ENCODE data around the gene GNAT2. TPM values are rescaled to one million over a fixed set of nuclear protein-coding genes. Genes with fewer than 3 reads are reported as not detected.
A peak's percentile ranks its signal among the peaks of the same experiment; 100 is the strongest.

Gene GNAT2
- total RNA-seq, 2 donors from 2014 or later: 0.32 to 0.54 TPM

GRCh38 chr1:109653306-109653705, 33.9 kb upstream of the GNAT2 start:
- peaks cover 5% of the 10 kb centered on the region for H3K4me1 Mint-ChIP-seq
- no peaks in the 10 kb centered on the region for H3K36me3 Mint-ChIP-seq (ENCODE audit: low read depth)
- H3K27ac Mint-ChIP-seq: peak overlapping the region; percentile 41
- no peaks in the 10 kb centered on the region for H3K9me3 Mint-ChIP-seq
- H3K27me3 Mint-ChIP-seq: peaks cover 4% of the 10 kb centered on the region
- H3K4me3 Mint-ChIP-seq: no peak overlapping the region
- ATAC-seq (replicated peaks): no peak

- Mint-ChIP-seq H3K27ac (no peak overlapping the region), H3K4me3 (no peak overlapping the region), H3K36me3 (ENCODE audit: low read depth) (no peaks in the 10 kb centered on the region), H3K9me3 (no peaks in the 10 kb centered on the region), H3K4me1 (peaks cover 5% of the 10 kb centered on the region), H3K27me3 (peaks cover 4% of the 10 kb centered on the region)
- ATAC-seq (replicated peaks): no peak
Measured at GRCh38 chr1:109652402-109652801, 33.0 kb upstream of the GNAT2 start.

- Mint-ChIP-seq H3K9me3 (no peaks in the 10 kb centered on the region), H3K36me3 (ENCODE audit: low read depth) (no peaks in the 10 kb centered on the region), H3K27ac (no peak overlapping the region), H3K4me1 (peaks cover 5% of the 10 kb centered on the region), H3K27me3 (peaks cover 4% of the 10 kb centered on the region), H3K4me3 (no peak overlapping the region)
- ATAC-seq (replicated peaks): no peak
Measured at GRCh38 chr1:109650609-109651008, 31.2 kb upstream of the GNAT2 start.

GRCh38 chr1:109649491-109649914, 30.1 kb upstream of the GNAT2 start:
- no peaks in the 10 kb centered on the region for H3K4me1 Mint-ChIP-seq
- H3K9me3 Mint-ChIP-seq: no peaks in the 10 kb centered on the region
- no peak overlapping the region for H3K27ac Mint-ChIP-seq
- ATAC-seq (replicated peaks): no peak
- H3K4me3 Mint-ChIP-seq: no peak overlapping the region
- H3K36me3 Mint-ChIP-seq (ENCODE audit: low read depth): no peaks in the 10 kb centered on the region
- H3K27me3 Mint-ChIP-seq: peaks cover 4% of the 10 kb centered on the region

GRCh38 chr1:109644670-109645069, 25.3 kb upstream of the GNAT2 start:
- Mint-ChIP-seq H3K4me1 (no peaks in the 10 kb centered on the region), H3K27me3 (no peaks in the 10 kb centered on the region), H3K9me3 (no peaks in the 10 kb centered on the region), H3K4me3 (no peak overlapping the region), H3K27ac (peak overlapping the region; percentile 12), H3K36me3 (ENCODE audit: low read depth) (no peaks in the 10 kb centered on the region)
- no peak for ATAC-seq (replicated peaks)

DNA sequence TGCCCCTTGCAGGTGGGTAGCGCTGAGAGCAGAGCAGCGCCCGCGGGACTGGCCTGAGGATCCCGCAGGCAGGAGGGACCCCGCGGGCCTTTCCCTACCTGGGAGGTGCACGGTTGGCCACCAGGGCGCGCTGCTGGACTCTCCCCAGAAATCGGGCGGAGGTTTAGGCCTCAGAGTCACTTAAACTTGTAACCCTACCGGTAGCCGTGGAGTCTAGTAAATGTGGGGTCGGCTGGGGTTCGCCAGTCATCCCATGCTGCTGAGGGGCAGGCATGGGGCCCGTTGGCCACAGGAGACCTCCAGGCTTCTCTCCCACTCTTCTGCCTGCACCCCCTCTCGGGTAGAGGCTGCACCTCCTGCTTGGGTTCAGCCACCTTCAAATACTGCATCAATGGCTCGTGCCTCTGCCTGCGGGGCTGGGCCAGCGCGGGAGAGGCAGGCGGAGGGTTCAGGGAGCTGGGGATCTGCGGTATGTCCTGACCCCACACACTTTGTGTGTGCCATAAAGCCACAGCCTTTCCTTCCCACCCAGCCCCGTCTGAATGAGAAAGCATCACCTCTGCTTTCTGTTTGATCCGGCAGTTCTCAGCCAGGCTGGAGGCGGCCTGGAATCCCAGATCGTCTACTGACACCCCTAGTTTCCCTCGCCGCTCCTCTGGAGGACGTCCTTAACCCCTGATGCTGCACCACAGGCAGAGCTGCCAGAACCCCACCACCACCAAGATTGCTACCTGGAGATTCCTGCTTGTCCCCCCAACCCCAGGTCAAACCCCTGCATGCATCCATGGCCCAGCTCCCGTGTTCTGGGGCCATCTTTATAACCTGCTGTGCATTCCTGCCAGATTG, 24.2 kb upstream of the GNAT2 start:
- Mint-ChIP-seq H3K27me3 (no peaks in the 10 kb centered on the region), H3K9me3 (no peaks in the 10 kb centered on the region), H3K27ac (no peak overlapping the region), H3K4me1 (no peaks in the 10 kb centered on the region), H3K36me3 (ENCODE audit: low read depth) (no peaks in the 10 kb centered on the region), H3K4me3 (no peak overlapping the region)
- ATAC-seq (replicated peaks): peak; percentile 96

- Mint-ChIP-seq H3K27me3 (no peaks in the 10 kb centered on the region), H3K9me3 (no peaks in the 10 kb centered on the region), H3K4me1 (no peaks in the 10 kb centered on the region), H3K36me3 (ENCODE audit: low read depth) (no peaks in the 10 kb centered on the region), H3K4me3 (no peak overlapping the region), H3K27ac (no peak overlapping the region)
- ATAC-seq (replicated peaks): no peak
Measured at GRCh38 chr1:109642626-109643025, 23.2 kb upstream of the GNAT2 start.

GRCh38 chr1:109641861-109642260, 22.4 kb upstream of the GNAT2 start:
- ATAC-seq (replicated peaks): no peak
- H3K9me3 Mint-ChIP-seq: no peaks in the 10 kb centered on the region
- no peak overlapping the region for H3K4me3 Mint-ChIP-seq
- H3K4me1 Mint-ChIP-seq: no peaks in the 10 kb centered on the region
- no peaks in the 10 kb centered on the region for H3K27me3 Mint-ChIP-seq
- H3K36me3 Mint-ChIP-seq (ENCODE audit: low read depth): no peaks in the 10 kb centered on the region
- H3K27ac Mint-ChIP-seq: no peak overlapping the region

DNA sequence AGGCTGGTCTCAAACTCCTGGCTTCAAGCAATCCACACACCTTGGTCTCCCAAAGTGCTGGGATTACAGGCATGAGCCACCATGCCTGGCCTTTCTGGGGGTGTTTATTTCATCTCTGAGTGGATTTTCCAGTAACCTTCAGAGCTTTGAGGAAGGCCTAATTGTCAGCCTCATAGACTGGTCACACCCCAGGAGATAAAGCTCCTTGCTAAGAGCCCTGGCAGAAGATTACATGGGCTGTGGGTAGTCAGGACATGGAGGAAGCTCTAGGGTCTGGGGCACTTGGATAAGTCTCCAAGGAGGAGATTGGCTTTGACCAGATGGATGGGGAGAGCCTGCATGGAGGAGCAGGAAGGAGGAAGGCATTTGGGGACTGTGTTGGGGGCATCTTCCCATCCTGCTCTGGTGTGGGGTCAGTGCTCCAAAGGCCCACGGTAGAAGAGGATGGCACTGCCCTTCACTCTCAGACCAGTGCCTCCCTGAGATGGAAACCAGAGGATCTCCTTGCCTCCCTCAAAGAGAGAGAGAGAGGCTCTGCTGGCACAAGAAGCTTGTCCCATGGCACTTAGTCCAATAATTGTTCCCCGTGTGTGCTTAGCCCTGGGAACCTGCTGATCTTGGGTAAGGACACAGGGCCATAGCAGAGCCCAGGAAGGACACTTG, 21.8 kb upstream of the GNAT2 start:
- ATAC-seq (replicated peaks): no peak
- H3K27ac Mint-ChIP-seq: no peak overlapping the region
- H3K36me3 Mint-ChIP-seq (ENCODE audit: low read depth): no peaks in the 10 kb centered on the region
- no peaks in the 10 kb centered on the region for H3K4me1 Mint-ChIP-seq
- H3K4me3 Mint-ChIP-seq: no peak overlapping the region
- no peaks in the 10 kb centered on the region for H3K9me3 Mint-ChIP-seq
- H3K27me3 Mint-ChIP-seq: no peaks in the 10 kb centered on the region

DNA sequence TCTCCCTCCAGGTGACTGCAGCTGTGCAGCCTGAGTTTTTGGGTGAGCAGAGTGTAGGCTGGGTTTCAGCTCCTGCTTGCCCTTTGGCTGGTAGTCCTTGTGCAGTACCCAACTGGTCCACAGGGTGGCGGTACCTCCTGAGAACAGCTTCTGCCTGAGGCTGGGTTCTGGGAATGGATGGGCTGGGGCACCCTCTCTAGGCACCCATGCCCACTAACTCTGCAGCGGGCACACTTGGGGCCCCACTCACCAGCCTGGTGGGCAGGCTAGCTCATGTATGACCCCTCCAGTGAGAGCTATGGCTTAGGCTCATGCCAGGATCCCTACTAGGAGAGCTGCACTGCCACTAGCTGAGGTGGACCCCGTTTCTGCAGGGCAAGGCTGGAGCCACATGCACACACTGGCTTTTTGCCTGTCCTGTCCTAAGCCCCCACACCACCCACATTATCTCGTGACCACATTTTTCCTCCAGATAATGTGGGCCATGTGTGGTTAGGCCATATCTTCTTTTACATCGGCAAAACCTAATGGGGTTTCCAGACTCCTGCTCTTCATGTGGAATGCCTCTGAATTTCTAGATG, 21.0 kb upstream of the GNAT2 start:
- H3K4me1 Mint-ChIP-seq: peaks cover 2% of the 10 kb centered on the region
- no peak overlapping the region for H3K4me3 Mint-ChIP-seq
- no peaks in the 10 kb centered on the region for H3K9me3 Mint-ChIP-seq
- H3K27me3 Mint-ChIP-seq: no peaks in the 10 kb centered on the region
- peak; percentile 80 for ATAC-seq (replicated peaks)
- H3K36me3 Mint-ChIP-seq (ENCODE audit: low read depth): no peaks in the 10 kb centered on the region
- no peak overlapping the region for H3K27ac Mint-ChIP-seq

GRCh38 chr1:109639841-109640184, 20.4 kb upstream of the GNAT2 start:
- peaks cover 7% of the 10 kb centered on the region for H3K4me1 Mint-ChIP-seq

DNA sequence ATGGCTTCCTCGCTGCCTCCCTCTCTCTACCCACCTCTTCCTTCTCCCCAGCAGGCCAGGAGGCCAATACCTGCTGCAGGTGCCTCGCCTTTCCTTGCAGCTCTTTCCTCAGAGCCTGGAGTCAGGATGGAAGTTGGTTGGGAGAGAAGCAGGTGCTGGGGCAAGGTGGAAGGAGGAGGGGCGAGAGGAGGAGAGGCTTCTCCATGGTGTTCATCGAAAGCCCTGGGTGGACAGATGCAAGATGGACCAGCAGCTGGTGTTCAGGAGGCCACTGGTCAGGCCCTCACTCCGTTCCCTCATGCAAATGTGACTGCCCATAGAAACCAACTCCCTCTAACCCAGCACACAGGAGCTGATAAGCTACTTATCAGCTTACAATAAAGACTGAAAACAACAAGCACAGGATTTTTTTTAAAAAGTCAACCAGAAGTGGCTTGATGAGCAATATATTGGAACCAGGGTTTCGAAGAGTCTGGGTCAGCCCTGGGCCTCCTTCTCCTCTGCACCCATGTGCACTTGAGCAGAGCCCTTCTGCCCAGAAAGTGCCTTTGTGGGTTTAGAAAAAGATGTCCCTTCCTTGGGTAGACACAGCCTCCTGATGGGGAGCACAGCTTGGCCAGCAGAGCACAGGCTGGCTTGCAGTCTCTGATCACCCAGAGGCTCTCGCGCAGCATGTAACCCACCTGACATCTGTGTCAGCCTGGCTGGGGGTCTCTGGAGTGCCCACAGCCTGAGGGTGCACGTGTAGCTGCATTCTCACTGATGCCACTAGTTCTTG, 19.8 kb upstream of the GNAT2 start:
- ATAC-seq (replicated peaks): no peak
- no peaks in the 10 kb centered on the region for H3K27me3 Mint-ChIP-seq
- H3K4me1 Mint-ChIP-seq: peaks cover 13% of the 10 kb centered on the region
- no peak overlapping the region for H3K4me3 Mint-ChIP-seq
- no peaks in the 10 kb centered on the region for H3K36me3 Mint-ChIP-seq (ENCODE audit: low read depth)
- no peaks in the 10 kb centered on the region for H3K9me3 Mint-ChIP-seq
- H3K27ac Mint-ChIP-seq: no peak overlapping the region

More at GRCh38 chr1:109639841-109640184, 20.4 kb upstream of the GNAT2 start:
- no peak for ATAC-seq (replicated peaks)
- Mint-ChIP-seq H3K27ac (no peak overlapping the region), H3K36me3 (ENCODE audit: low read depth) (no peaks in the 10 kb centered on the region), H3K9me3 (no peaks in the 10 kb centered on the region), H3K27me3 (no peaks in the 10 kb centered on the region), H3K4me3 (no peak overlapping the region)

DNA sequence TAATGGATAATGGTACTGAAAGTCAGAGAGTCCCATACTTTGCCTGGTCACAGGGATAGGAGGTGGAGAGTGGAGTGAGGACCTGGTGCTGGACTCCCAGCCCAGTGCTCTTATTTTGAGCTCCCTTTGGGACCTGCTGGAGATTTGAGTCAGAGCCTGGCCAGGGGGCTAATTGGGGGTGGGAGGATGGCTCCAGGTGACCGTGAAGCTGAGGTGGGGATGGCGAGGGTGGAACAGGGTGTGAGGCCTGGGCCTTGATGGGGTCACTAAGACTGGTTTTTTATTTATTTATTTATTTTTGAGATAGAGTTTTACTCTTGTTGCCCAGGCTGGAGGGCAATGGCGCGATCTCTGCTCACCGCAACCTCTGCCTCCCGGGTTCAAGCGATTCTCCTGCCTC, 18.0 kb upstream of the GNAT2 start:
- H3K4me1 Mint-ChIP-seq: peaks cover 14% of the 10 kb centered on the region
- no peaks in the 10 kb centered on the region for H3K9me3 Mint-ChIP-seq
- no peak overlapping the region for H3K4me3 Mint-ChIP-seq
- H3K27ac Mint-ChIP-seq: no peak overlapping the region
- H3K27me3 Mint-ChIP-seq: no peaks in the 10 kb centered on the region
- no peak for ATAC-seq (replicated peaks)
- no peaks in the 10 kb centered on the region for H3K36me3 Mint-ChIP-seq (ENCODE audit: low read depth)

- peaks cover 14% of the 10 kb centered on the region for H3K4me1 Mint-ChIP-seq
- no peak overlapping the region for H3K27ac Mint-ChIP-seq
- H3K27me3 Mint-ChIP-seq: no peaks in the 10 kb centered on the region
- ATAC-seq (replicated peaks): no peak
- no peak overlapping the region for H3K4me3 Mint-ChIP-seq
- peaks cover 8% of the 10 kb centered on the region for H3K36me3 Mint-ChIP-seq (ENCODE audit: low read depth)
- H3K9me3 Mint-ChIP-seq: no peaks in the 10 kb centered on the region
Measured at GRCh38 chr1:109636201-109636952, 17.0 kb upstream of the GNAT2 start.

All from activated T-helper 17 cell treated with anti-CD3 and anti-CD28 coated beads, Interleukin-2, amount 50 U/mL, for 72 hours (primary cell).